Astrocyte of the spinal cord (primary cell): Measurements from ENCODE around the gene WDHD1.

ENCODE experiments used
- DNase-seq: peaks from one replicate; pipeline ENCODE4 v3.0.0; 2011; ENCODE audit warnings: low read depth, low spot score
- H3K4me3 ChIP-seq: 2 replicates; pipeline ENCODE4 v1.5.1; 2011; ENCODE audit warnings: low read depth, mild to moderate bottlenecking, low read length, moderate library complexity
- in situ Hi-C: cut with HindIII; loops from 2 replicates; pipeline ENCODE4 v1.10.0; 2017; ENCODE audit warnings: low sequenced_read_pairs
- TF ChIP-seq, protein P1 (sequence below): IDR thresholded peaks from 2 replicates; pipeline ENCODE4 v1.5.1; 2012; ENCODE audit warnings: low read depth, mild to moderate bottlenecking, low read length, inconsistent platforms

Gene WDHD1

DNA sequence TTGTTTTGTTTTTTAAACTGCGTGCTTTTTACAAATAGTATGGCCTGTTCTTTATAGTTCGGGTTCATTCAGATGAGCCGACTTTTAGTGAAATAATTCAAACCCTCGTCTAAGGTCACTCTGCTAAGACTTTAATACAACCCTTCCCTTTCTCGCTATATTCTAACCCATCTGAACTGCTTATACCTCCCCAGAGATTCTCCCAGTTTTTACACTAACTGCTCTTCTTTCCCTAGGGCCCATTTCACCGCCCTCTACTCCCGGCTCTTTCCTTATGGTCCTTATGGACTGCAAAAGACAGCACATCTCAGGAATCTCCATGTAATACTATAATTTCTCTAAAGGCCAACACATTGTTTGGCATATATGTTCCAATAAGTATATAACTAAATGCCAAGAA, 26.6 kb upstream of the WDHD1 start:
- TF ChIP-seq, protein P1, sequence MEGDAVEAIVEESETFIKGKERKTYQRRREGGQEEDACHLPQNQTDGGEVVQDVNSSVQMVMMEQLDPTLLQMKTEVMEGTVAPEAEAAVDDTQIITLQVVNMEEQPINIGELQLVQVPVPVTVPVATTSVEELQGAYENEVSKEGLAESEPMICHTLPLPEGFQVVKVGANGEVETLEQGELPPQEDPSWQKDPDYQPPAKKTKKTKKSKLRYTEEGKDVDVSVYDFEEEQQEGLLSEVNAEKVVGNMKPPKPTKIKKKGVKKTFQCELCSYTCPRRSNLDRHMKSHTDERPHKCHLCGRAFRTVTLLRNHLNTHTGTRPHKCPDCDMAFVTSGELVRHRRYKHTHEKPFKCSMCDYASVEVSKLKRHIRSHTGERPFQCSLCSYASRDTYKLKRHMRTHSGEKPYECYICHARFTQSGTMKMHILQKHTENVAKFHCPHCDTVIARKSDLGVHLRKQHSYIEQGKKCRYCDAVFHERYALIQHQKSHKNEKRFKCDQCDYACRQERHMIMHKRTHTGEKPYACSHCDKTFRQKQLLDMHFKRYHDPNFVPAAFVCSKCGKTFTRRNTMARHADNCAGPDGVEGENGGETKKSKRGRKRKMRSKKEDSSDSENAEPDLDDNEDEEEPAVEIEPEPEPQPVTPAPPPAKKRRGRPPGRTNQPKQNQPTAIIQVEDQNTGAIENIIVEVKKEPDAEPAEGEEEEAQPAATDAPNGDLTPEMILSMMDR, result no peak
- no peak for DNase-seq
- in situ Hi-C loops, result no loop called here
- peak overlapping the region; percentile 100 for H3K4me3 ChIP-seq

DNA sequence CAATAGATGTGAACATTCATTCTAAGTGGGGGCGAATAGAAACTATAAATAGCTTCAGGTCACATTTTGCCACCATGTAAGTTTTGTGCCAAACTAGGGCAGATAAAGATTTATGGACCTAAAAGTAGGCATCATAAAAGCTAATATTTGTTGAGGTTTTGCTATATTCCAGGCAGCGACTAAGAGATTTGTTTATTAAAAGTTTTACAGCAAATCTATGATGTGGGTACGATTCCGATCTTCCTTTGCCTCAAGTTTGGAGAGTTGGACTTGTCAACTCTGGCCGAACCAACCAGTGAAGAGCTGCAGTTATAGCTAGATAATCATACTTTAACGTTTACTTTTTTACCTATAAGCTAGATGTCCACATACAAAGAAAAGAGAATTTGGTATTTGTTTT, 26.1 kb upstream of the WDHD1 start:
- no peak for DNase-seq
- in situ Hi-C loops, result no loop called here
- TF ChIP-seq, protein P1, result no peak
- H3K4me3 ChIP-seq, result peak overlapping the region; percentile 100

DNA sequence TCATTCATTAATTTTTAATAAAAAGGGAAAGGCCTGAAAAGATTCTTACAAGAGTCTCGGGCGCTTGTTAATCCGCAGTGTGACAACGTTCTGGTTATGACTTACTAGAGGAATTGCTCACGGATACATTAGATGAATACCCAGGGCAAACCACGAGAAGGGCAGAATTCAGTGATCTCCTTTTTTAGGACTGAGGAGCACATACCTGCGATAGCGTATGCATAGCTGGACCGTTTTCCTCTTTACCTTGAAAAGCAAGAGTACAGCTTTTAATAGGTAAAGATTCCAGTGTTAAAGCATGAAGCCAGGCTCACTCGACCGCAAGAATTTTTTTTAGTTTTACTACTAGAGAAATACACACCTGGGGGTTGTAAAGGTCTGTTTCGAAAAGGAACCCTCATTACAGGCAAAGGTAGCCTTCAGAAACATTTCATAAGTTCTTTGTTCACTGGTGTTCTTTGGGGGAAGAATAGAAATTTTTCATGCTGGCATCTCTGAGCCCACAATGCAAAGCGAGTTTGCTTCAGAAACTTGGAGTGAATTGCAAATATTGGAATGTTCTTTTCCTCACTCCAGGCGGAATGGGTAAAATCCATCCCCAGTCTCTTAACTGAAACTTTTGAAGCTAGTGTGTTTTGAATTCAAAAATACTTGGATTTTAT, 25.5 kb upstream of the WDHD1 start:
- in situ Hi-C loops, result no loop called here
- TF ChIP-seq, protein P1, result no peak
- DNase-seq, result peak; percentile 38
- peak overlapping the region; percentile 100 for H3K4me3 ChIP-seq

DNA sequence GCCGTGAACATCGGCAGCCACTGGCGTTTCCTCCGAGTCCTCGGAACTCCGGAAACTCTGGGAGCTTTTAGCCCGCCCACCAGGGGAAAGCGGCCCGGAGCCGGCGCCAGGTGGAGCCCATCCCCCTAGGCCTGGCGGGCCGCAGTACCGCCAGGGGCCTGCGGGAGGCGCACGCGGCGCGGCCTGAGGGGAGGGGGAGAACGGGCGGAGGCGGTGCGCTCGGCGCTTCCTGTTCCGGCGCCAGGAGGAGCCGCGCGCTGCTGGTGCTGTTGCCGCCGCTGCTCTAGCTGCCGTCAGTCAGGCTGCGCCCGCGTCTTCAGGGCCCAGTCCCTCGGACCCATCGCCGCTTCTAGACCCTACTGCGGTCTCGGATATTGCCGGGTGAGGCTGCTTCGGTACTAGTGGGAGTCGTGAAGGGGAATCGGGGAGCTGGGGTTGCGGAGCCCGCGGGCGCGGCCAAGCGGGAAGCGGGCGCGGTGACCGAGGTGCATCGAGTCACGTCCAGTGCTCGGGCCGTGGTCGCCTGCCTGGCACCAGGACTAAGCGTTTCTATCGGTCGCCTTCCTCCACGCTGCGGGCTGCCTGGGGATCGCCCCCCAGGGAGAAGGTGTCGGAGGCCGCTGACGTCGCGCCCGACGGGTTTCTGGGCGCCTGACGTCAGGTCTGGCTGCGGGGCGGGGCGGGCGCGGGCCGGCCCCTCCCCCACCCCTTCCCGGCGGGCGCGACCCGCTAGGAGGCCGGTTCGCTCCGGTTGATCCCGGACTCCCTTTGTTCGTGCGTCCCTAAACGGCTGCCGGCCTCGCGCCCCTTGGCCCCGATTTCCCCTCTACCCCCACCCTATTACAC, 24.7 kb upstream of the WDHD1 start, which contains the start of gene MAPK1IP1L:
Gene MAPK1IP1L (plus strand): TSS at position 225 of the 846 bp plus-strand sequence. CDS start 10,037 bp downstream, outside the sequence.
- DNase-seq, result peak; percentile 94
- TF ChIP-seq, protein P1, result peak; percentile 89
- in situ Hi-C loops, result no loop called here
- peak within 1 kb of the TSS; percentile 100 for H3K4me3 ChIP-seq

DNA sequence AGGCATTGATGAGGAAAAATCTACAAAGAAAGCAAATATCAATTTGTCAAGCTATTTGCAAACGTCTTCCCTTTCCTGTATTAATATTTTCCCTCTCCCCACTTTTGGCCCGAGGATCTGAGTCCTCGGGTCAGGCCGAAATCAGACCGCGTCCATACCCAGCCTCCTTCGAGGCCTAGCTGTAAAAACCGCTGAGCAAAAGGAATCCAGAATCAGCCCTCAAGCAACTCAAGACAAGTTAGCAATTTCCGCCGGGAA, 24.2 kb upstream of the WDHD1 start:
- H3K4me3 ChIP-seq, result peak overlapping the region; percentile 100
- DNase-seq, result no peak
- TF ChIP-seq, protein P1, result no peak
- in situ Hi-C loops, result no loop called here

DNA sequence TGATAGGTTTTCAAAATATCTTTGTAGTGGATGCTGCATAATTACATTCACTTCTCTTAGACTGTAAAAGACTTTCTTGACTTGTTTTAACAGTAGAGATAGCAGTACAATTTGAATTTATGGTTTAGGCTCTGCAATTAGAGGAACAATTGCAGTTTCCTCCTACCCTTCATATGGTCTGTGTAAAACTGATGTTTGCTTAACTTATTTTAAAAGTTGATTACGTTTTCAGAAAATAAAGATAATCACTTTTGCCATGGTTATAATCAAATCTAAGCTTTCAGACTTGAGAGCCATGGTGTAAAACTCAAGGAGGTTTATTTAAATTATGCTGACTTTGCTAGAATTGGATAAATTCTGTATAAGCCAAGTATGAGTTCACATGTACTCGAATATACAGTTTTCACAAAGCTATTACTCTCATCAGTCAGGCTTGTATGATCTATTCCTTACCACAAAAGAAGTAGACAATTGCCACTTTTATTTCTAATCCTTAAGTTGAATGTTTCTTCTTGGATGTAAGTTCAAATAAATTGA, 22.1 kb upstream of the WDHD1 start:
- in situ Hi-C loops, result no loop called here
- TF ChIP-seq, protein P1, result no peak
- no peak overlapping the region for H3K4me3 ChIP-seq
- DNase-seq, result no peak
